Esophagus (tissue), 2 donors: ENCODE measurements around the gene MAL. TPM values are rescaled to one million over a fixed set of nuclear protein-coding genes. Genes with fewer than 3 reads are reported as not detected.

Experiments used
- polyA plus RNA-seq, 2 donors: library from polyadenylated mRNA; stranded (reverse); fragments of 200-250 nt; gene quantifications; one replicate each; pipeline ENCODE4 v1.2.3, GENCODE V29; 2013
- donor health status: healthy with polysubstance abuse.
- donor health status: Bipolar disorder and iron deficiency.

Gene MAL
- polyA plus RNA-seq, 2 donors, result 1,481 to 3,581 TPM

Other genes with a start within 250 kb of the MAL start
- gene TEKT4, start 154.3 kb upstream of the MAL start, polyA plus RNA-seq, result under 1 TPM; 0.02 to 0.10 TPM
- gene MRPS5, start 96.1 kb downstream of the MAL start, polyA plus RNA-seq, result 10 to 100 TPM; 46.5 to 52.9 TPM
- gene ZNF514, start 134.1 kb downstream of the MAL start, polyA plus RNA-seq, result 10 to 100 TPM in 1 of 2 donors, 1 to 10 TPM in 1; 4.4 to 11.6 TPM
- gene ZNF2, start 140.1 kb downstream of the MAL start, polyA plus RNA-seq, result 1 to 10 TPM in 1 of 2 donors, under 1 TPM in 1; 0.90 to 1.2 TPM
- gene ZNF892, start 181.8 kb downstream of the MAL start, polyA plus RNA-seq, result under 1 TPM; 0.20 to 0.35 TPM
- 10 to 100 TPM; 56.0 to 82.4 TPM for gene PROM2, start 248.7 kb downstream of the MAL start, polyA plus RNA-seq